ENCODE data around the gene PACS2.
"Not testable (repeated sequence)": the region's sequence is repeated elsewhere in the genome, so short reads cannot be mapped to it uniquely, and the experiment has no call there.

Gene PACS2

DNA sequence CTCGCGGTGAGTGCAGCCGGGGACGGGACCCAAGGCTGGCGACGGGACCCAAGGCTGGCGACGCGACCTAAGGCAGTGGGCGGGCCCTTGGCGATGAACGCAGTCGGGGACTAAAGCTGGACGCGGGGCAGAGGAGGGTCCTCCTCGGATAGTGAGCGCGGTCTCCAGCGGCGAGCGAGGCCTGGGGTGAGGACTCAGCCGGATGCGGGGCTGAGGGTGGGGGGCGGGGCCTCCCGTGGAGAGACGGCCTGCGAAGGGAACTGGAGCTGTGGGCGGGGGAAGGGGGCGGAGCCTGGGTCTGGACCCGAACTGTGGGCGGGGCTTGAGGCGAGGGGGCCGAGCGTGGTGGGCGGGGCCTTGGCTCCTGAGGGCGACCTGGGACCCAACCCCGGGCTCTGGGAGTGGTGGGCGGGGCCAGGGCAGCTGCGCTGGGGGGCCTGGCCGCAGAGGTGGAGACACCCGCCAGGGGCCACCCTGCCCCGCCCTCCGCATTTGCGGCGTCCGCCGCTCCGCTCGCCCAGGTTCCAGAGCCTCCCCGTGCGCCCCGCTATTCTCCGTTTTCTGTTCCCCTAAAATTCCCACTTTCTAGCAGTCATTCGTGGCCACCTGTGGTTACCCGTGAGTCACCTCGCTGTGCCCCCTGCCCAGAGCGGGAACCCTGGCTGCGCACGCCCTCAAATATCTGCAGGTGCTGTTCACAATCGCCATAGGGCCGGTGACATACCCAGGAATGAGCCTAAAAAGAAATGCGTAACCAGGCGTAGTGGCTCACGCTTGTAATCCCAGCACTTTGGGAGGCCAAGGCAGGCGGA is 13.2 kb upstream of the PACS2 start:
- TF ChIP-seq, protein P1, sequence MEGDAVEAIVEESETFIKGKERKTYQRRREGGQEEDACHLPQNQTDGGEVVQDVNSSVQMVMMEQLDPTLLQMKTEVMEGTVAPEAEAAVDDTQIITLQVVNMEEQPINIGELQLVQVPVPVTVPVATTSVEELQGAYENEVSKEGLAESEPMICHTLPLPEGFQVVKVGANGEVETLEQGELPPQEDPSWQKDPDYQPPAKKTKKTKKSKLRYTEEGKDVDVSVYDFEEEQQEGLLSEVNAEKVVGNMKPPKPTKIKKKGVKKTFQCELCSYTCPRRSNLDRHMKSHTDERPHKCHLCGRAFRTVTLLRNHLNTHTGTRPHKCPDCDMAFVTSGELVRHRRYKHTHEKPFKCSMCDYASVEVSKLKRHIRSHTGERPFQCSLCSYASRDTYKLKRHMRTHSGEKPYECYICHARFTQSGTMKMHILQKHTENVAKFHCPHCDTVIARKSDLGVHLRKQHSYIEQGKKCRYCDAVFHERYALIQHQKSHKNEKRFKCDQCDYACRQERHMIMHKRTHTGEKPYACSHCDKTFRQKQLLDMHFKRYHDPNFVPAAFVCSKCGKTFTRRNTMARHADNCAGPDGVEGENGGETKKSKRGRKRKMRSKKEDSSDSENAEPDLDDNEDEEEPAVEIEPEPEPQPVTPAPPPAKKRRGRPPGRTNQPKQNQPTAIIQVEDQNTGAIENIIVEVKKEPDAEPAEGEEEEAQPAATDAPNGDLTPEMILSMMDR (IDR thresholded peaks at IDR 0.05; ENCODE audit: low read depth, low read length, missing control alignments): no peak
- H3K27me3 ChIP-seq (replicated peaks): no peaks in the 10 kb centered on the region
- peak; percentile 90 for DNase-seq
- in situ Hi-C loops (cut with HindIII; ENCODE audit: low pct_ligation_motif_present, low sequenced_read_pairs): no loop called here
- H3K27ac ChIP-seq: peak overlapping the region; percentile 81
- H3K36me3 ChIP-seq (replicated peaks): no peaks in the 10 kb centered on the region
- peak overlapping the region; percentile 82 for H3K4me3 ChIP-seq (ENCODE audit: low read depth, low read length)

DNA sequence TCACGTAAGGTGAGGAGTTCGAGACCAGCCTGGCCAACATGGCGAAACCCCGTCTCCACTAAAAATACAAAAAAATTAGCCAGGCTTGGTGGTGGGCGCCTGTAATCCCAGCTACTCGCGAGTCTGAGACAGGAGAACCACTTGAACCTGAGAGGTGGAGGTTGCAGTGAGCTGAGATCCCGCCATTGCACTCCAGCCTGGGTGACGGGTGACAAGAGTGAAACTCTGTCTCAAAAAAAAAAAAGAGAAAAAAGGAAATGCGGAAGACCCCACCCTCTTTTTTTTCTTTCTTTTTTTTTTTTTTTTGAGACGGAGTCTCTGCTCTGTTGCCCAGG is 12.7 kb upstream of the PACS2 start:
- in situ Hi-C loops (cut with HindIII; ENCODE audit: low pct_ligation_motif_present, low sequenced_read_pairs); H3K27me3 ChIP-seq (replicated peaks); H3K4me3 ChIP-seq (ENCODE audit: low read depth, low read length); DNase-seq; H3K27ac ChIP-seq; H3K36me3 ChIP-seq (replicated peaks): not testable (repeated sequence)

- TF ChIP-seq, protein P1 (IDR thresholded peaks at IDR 0.05; ENCODE audit: low read depth, low read length, missing control alignments): no peak
- Histone ChIP-seq H3K4me3 (ENCODE audit: low read depth, low read length) (no peak overlapping the region), H3K36me3 (replicated peaks) (no peaks in the 10 kb centered on the region), H3K27ac (no peak overlapping the region), H3K27me3 (replicated peaks) (no peaks in the 10 kb centered on the region)
- in situ Hi-C loops (cut with HindIII; ENCODE audit: low pct_ligation_motif_present, low sequenced_read_pairs): no loop called here
- no peak for DNase-seq
Measured at GRCh38 chr14:105303949-105304348, 10.6 kb upstream of the PACS2 start.

DNA sequence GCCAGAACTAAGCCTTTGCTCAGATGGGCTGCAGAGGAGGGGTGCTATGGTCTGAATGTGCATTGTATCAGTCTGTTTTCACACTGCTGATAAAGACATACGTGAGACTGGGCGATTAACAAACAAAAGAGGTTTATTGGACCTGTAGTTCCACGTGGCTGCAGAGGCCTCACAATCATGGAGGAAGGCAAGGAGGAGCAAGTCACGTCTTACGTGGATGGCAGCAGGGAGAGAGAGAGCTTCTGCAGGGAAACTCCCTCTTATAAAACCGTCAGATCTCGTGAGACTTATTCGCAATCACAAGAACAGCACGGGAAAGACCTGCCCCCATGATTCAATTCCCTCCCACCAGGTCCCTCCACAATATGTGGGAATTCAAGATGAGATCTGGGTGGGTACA is 10.0 kb upstream of the PACS2 start:
- TF ChIP-seq, protein P1 (IDR thresholded peaks at IDR 0.05; ENCODE audit: low read depth, low read length, missing control alignments): no peak
- no peak for DNase-seq
- Histone ChIP-seq H3K27me3 (replicated peaks) (no peaks in the 10 kb centered on the region), H3K36me3 (replicated peaks) (no peaks in the 10 kb centered on the region), H3K4me3 (ENCODE audit: low read depth, low read length) (no peak overlapping the region), H3K27ac (no peak overlapping the region)
- in situ Hi-C loops (cut with HindIII; ENCODE audit: low pct_ligation_motif_present, low sequenced_read_pairs): no loop called here

GRCh38 chr14:105305345-105305744 is 9.2 kb upstream of the PACS2 start:
- TF ChIP-seq, protein P1 (IDR thresholded peaks at IDR 0.05; ENCODE audit: low read depth, low read length, missing control alignments): no peak
- H3K4me3 ChIP-seq (ENCODE audit: low read depth, low read length): no peak overlapping the region
- no peak overlapping the region for H3K27ac ChIP-seq
- no peaks in the 10 kb centered on the region for H3K27me3 ChIP-seq (replicated peaks)
- no peaks in the 10 kb centered on the region for H3K36me3 ChIP-seq (replicated peaks)
- DNase-seq: no peak
- in situ Hi-C loops (cut with HindIII; ENCODE audit: low pct_ligation_motif_present, low sequenced_read_pairs): no loop called here

DNA sequence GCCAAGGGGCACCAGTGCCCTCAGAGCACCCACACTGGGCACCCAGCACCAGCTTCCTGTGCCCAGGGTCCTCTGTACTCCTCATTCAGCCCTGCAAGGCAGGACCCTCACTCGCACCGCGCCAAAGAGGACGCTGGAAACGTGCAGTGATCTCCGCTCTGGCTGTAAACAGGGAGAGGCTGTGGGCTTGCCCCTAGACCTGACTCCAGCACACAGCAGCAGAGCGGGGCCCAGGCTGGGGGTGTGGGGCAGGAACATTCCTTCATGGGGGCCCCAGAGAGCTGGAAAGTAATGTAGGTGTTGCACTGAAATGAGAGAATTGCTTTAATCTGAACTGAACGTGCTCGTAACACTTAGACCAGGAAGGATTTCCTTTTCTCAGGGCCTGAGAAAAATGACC is 8.8 kb upstream of the PACS2 start:
- in situ Hi-C loops (cut with HindIII; ENCODE audit: low pct_ligation_motif_present, low sequenced_read_pairs): no loop called here
- no peak overlapping the region for H3K27ac ChIP-seq
- no peaks in the 10 kb centered on the region for H3K36me3 ChIP-seq (replicated peaks)
- H3K27me3 ChIP-seq (replicated peaks): no peaks in the 10 kb centered on the region
- DNase-seq: no peak
- TF ChIP-seq, protein P1 (IDR thresholded peaks at IDR 0.05; ENCODE audit: low read depth, low read length, missing control alignments): no peak
- H3K4me3 ChIP-seq (ENCODE audit: low read depth, low read length): no peak overlapping the region

All from brain microvascular endothelial cell (primary cell).